Left colon (tissue), 2 donors: Measurements from ENCODE around the gene GFRA1. TPM values are rescaled to one million over a fixed set of nuclear protein-coding genes. Genes with fewer than 3 reads are reported as not detected.
"Not testable (repeated sequence)": the region's sequence is repeated elsewhere in the genome, so short reads cannot be mapped to it uniquely, and the experiment has no call there.

Source experiments
- ATAC-seq: fragments of 200-7000 bp; cut with Tn5 transposase; one replicate; pipeline ENCODE4 v1.9.1; 2020; ENCODE audit warnings: mild to moderate bottlenecking, moderate library complexity
- DNase-seq, 2 donors: peaks; one replicate each; pipeline ENCODE4 v3.0.0-alpha.2; 2020
- intact Hi-C, 2 donors: fragments of 100-400 bp; cut with DNase I in 1 of 2; cut with micrococcal nuclease in 1 of 2; formaldehyde crosslinking; loops; one replicate each; pipeline versions ENCODE4 v1.11.2 to v1.14.0; 2022; cut with DNase I, micrococcal nuclease
- total RNA-seq, 2 donors: library from RNA; stranded (reverse); fragmentation: NEBNext Ultra II Directional; extraction: Animal tissue kit (Norgen Biotek cat#: 25700); gene quantifications; one replicate each; pipeline ENCODE4 v1.2.1, GENCODE V29; 2021
- donor health status: DM: no; HTN: no; CAD: no.
- donor health status: DM: yes; HTN: yes; CAD: no.

The GFRA1 gene
- total RNA-seq, 2 donors from 2014 or later, result 2.6 to 5.1 TPM

DNA sequence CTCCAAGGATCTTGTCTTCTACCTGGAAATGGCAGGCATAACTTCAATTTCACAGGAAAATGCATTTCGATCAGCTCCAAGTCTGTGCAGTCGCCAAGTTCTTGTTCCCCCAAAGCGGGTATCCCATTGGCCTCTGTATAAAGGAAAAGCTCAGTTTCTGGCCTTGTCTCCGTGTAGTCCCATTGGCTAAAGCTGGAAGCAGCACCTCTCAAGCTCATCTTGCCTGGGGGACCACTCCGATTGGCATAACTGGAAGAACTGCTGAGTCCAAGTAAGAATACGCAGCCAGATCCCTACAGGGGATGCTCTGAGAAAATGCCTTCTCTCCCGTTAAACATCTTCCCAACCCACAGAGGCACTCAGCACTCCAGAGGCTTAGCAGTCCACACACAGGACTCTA, 205.2 kb downstream of the GFRA1 start:
- intact Hi-C loops, result no loop called here
- DNase-seq (no peak), ATAC-seq (no peak)

DNA sequence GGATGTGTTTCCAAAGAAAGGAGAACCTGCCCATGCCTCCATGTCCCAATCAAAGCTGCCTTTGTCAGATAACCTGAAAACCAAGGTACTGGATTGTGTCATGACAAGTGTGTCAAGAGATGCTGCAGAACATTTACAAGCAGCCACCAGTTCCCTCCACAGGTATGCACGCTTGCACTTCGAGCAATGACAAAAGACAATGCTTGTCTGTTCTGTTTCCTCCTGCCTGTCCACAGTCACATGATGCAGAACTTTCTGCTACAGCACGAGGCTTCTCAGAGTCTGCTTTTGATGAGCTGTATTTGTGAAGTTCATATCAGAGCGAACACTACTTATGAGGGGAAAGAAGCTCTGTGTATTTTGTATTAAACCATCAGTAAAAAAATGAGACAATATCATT, 209.9 kb downstream of the GFRA1 start:
- intact Hi-C loops, result no loop called here
- DNase-seq (no peak), ATAC-seq (no peak)

DNA sequence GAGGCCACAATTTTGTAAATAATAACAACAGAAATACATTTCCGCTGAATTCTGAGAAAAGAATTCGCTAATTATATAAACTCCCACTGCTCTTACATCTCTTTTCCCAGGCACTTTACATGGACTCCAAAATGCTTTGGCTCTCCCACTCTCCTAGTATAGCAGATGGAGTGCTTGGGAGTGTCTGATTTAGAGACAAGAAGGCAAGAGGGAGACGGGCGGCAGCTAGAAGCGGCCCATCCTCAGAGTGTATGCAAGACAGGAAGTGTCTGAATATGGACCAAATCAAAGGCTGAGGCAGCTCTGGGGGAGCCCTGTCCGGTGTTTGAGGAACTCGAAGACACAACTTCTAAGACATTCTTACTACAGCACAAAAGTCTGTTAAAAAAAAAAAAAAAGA, 212.1 kb downstream of the GFRA1 start:
- intact Hi-C loops, result no loop called here
- ATAC-seq (no peak), DNase-seq (no peak)

DNA sequence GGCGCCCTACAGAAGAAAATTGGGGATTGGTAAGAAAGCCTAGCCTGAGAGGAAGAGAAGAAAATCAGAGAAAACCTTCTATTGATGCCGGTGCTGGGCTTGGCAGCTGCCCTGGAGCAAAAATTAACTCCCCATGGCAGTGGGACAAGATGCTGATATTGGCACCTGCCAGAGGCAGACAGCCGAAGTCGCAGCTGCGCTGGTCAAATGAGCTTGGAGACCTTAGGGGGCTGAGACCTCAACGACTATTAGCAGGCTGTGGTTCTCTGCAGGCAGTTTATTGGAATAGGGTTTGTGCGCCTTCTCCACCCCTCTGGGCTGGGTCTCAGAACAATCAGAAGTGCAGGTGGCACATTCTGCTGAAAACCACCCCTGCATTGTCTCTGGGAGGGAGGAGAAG, 213.7 kb downstream of the GFRA1 start:
- DNase-seq (no peak), ATAC-seq (no peak)
- intact Hi-C loops, result no loop called here

DNA sequence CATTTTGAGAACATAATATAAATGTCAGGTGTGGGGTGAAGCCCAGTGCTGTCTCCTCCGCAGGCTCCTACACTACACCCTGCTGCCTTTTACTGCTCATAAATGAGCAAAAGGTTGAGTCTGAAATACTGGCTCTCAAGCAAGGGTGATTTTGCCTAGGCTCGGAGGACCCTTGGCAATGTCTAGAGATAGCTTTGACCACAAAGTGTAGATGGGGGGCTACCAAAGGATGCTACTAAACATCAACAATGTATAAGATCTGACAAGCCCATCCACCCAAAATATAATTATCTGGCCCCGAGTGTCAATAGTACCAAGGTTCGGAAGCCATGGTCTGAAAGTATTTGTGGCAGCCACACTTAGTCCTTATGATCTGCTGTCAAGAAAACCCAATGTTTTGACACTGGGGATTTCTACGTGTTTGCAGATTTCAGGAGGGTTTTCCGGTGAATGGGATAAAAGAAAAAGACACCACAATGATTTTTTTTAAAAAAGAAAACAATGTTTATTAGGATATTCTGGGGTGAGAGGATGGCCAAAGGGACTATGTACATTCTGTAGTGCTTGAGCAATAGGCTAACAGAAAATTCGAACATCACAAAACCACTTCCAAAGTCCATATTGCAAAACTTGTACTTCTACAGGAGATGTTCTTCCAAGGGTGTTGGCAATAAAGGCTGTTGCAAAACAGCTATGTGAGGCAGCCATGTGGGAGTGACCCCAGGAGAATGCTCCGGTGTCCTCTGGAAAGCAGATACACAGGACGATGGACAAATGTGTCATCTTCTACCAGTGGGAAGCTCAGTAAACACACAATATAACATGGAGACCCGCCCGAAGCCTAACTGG, 216.3 kb downstream of the GFRA1 start:
- intact Hi-C loops, result no loop called here
- no peak for ATAC-seq
- DNase-seq, result no peak

DNA sequence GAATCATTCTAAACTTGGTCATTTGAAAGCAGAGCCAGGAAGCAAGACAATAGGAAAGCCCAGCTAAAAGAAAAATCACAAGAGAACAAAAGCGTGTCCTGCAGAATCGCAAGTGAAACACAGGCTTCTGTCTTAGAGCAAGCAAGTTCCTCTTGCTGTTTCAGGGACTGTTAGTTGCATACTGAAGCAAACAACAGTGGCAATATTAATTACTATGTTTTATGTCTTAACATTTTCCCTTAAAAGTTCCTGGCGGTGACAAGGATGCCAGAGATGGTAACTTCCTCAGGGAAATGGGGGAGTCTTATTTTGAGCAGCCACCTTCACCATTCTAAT, 217.1 kb downstream of the GFRA1 start:
- DNase-seq (no peak), ATAC-seq (no peak)
- intact Hi-C loops, result no loop called here

DNA sequence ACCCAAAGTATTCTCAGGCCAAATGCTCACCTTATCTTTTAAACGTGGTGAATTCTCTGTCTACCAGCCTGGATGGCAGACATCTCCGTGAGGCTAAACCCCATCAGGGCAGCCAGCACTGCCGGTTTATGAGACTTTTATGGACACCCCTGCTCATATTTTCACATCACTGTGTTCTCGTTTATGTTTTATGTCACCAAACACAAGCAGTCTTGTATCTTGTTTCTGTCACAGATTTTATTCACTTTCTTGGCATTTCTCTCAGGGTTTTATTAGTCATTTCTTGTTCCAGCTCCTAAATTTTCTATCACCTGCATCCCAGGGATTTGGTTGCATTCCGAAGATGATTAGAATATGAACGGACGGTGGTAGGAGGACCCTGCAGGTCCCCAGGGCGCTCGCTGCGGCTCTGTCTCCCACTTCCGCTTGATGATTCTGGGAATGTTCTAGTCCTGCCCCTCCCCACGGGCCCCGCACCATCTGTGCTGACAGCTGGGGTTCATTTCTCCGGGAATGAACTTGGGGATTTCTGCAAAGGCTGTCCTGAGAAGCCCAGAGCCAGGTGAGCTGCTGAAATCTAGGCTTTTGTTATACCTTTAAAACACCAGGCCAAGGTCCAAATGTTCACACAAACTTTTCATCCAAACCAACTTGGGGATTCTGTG, 217.6 kb downstream of the GFRA1 start:
- intact Hi-C loops, result no loop called here
- DNase-seq (no peak), ATAC-seq (no peak)

DNA sequence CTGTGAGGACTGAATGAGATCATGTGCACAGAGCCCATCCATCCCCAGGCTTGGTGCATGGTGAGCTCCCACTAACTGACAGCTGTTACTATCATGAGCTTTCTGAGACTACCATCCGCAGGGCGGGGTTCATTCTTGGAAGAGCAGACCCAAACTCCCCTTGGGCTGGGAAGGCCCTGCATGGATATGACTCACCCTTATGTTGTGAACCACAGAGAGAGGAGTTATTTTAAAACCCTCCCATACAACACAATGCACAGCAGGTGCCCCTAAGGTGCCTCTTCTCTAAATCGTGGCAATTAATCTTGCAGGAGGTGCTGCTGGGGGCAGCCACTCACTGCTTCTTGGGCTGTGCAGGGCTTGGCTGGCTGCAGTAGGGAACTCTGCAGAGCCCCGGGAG, 219.1 kb downstream of the GFRA1 start:
- intact Hi-C loops, result no loop called here
- ATAC-seq (no peak), DNase-seq (no peak)

DNA sequence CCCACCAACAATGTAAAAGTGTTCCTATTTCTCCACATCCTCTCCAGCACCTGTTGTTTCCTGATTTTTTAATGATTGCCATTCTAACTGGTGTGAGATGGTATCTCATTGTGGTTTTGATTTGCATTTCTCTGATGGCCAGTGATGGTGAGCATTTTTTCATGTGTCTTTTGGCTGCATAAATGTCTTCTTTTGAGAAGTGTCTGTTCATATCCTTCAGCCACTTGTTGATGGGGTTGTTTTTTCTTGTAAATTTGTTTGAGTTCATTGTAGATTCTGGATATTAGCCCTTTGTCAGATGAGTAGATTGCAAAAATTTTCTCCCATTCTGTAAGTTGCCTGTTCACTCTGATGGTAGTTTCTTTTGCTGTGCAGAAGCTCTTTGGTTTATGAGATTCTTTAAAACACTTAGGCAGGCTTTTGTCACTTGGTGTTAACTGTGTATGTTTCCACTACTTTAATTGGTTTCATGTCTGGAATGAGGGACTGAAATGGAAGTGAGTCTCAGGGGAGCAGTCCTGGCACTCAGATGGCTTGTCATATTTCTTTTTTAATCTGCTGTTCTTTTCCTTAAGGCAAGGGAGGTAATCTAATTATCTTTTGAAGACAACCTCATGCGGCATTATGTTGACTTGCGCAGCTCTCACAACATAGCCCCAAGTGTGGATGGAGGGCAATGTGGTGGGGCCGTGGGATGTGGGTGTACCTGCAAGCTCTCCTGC, 219.8 kb downstream of the GFRA1 start:
- intact Hi-C loops, DNase-seq, ATAC-seq: not testable (repeated sequence)

DNA sequence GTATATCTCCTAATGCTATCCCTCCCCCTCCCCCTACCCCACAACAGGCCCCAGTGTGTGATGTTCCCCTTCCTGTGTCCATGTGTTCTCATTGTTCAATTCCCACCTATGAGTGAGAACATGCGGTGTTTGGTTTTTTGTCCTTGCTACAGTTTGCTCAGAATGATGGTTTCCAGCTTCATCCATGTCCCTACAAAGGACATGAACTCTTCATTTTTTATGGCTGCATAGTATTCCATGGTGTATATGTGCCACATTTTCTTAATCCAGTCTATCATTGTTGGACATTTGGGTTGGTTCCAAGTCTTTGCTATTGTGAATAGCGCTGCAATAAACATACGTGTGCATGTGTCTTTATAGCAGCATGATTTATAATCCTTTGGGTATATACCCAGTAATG, 220.5 kb downstream of the GFRA1 start:
- intact Hi-C loops, DNase-seq, ATAC-seq: not testable (repeated sequence)

DNA sequence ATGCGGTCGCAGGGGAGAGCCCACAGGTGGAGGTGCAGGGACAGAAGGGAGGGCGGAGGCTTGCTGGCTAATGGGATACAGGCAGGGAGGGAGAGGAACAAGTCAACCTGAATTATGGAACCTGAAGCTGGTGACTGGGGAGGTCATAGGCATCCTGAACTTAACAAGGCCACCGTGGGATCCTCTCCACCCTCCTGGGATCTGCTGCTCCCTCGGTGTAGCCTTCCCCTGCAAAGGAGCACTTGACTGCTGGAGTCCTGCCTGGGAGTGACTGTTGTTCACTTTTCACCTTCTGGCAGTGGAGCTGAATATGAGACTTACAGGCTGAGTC, 223.1 kb downstream of the GFRA1 start:
- intact Hi-C loops, result no loop called here
- ATAC-seq (no peak), DNase-seq (no peak)

DNA sequence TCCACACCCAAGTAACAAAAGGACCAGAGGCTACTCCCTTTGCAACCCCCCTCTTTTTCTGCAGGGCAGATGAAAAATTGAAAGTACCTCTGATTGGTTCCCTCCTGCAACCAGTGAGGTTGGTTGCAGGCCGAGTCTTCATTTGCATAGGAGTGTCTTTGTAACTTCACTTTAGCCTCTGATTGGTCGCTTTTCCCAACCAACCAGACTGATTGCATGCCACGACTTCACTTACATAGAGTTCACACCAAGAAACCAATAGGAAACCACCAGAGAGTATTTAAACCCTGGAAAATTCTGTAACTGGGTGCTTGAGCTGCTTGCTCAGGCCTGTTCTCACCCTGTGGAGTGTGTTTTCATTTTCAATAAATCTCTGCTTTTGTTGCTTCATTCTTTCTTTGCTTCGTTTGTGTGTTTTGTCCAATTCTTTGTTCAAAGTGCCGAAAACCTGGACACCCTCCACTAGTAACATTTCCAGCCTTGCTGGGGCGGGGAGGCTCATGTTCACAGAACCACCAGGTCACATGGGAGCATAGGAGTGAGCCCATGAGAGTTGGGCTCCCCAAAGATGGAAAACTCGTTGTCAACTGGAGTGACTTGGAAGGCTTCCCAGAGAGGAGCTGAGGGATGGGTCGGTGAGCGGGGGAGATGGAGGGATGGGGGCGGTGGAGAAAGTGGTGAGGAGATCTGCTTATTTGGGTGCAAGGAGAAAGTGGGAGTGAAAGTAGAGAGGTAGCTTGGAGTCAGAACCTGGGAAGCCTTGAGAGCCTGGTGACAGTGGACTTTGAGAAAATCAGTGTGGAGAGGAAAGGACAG, 223.6 kb downstream of the GFRA1 start:
- intact Hi-C loops, result no loop called here
- DNase-seq (no peak), ATAC-seq (no peak)

DNA sequence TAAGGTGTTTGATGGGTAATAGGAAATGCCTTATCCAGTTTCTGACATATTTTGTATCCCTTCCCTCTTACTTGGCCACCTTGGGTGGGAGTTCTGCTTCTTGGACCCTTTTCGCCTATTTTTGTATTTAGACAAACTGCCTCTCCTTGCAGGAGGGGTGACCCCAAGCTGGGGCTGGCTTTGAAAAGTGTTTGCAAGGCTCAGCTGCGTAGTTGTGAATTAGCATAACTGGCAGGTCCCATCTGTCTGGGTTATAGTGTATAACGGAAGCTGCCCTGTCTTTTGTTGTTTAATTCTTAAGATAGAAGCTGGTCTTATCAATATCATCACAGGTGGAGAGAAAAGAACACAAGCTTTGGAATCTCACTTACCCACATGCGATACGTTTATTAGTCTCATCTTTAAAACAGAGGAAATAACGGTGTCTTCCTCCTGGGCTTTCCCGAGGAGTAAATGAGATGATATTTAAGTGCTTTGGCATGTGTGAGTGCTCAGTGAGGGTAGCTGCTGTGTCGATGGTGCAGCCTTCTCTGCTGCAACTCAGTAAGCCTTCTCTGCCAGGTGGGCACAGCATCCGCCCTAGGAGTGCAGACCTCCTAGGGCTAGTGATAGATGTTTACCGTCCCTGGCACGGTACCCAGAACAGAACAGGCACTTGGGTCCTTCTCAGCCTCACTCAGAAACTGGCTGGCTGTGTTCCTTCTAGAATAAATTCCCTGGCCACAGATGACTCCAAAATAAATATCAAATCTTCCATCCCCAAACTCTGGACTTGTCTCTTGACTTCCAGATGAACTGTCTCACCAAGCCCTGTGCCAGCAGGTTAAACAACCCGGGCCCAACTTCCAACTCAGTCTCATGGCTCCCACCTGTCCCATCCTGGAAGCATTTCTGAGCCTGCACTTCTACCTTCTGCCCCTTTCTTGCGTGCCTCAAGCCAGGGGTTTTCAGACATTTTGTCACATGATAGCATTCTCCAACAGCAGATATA, 227.3 kb downstream of the GFRA1 start:
- ATAC-seq, result no peak
- intact Hi-C loops, result no loop called here
- no peak for DNase-seq

DNA sequence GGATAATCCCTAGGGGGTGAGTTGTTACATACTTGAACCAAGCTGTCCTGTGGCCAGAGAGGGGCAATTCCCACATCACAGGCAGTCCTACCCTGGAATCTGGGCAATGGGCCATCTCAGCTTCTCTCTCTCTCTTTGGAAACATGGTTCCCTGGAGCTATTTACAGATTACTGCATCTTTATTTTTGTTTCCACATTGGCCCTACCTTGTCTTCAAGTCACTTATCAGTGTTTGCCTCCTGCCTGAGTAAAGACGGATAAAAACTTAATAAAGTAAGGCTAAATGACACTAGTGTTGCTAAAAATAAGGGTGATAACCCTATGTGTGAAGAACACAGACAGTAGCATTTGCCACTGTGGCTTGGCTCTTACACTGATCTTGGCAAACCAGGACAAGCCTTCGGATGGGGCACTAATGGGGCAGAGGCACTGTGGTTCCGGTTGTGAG, 228.2 kb downstream of the GFRA1 start:
- intact Hi-C loops, result no loop called here
- DNase-seq (no peak), ATAC-seq (no peak)

DNA sequence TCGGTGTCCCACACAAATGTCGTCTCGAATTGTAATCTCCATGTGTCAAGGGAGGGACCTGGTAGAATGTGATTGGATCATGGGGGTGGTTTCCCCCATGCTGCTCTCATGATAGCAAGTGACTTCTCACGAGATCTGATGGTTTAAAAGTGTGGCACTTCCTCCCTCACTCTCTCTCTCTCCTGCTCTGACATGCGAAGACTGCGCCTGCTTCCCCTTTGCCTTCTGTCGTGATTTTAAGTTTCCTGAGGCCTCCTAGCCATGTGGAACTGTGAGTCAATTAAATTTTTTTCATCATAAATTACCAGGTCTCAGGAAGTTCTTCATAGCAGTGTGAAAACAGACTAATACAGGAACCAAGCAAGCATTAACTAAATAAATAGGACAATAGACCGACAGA, 229.1 kb downstream of the GFRA1 start:
- intact Hi-C loops, result no loop called here
- DNase-seq (no peak), ATAC-seq (no peak)

DNA sequence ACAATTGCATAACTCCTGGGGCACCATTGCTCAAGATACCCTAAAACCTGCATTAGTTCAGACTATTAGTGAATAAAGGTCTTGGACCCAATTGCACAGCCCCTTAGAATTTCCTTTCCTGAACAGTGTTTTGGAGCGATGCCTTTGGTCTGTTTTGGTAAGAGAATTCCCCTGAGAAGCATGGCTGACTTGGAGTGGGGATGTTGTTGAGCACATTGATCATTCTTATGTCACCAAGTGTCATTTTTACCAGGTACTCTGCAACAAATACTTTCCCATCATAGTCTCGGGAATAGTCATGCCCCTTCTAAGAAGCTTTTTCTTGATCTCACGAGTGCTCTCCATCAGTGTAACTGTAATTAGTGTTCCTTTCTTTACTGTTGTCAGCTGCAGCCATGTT, 229.7 kb downstream of the GFRA1 start:
- intact Hi-C loops, result no loop called here
- no peak for DNase-seq
- ATAC-seq, result no peak

DNA sequence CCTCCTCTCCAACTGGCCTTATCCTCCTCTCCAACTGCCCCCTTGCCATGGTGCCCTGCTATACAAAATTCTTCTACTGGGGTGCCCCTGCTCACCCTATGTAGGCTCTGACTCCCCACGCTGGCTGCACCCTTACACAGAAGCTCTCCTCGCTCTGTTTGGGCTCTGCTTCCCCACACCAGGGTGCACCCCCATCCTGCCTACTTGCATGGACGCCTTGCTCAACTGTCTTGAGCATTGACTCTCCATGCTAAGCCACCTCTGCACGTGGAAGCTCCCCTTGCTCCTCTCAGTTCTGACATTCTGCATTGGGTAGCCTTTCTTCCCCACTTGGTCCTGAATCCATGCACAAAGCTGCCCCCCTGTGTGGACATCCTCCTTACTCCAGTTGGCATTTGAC, 231.1 kb downstream of the GFRA1 start:
- intact Hi-C loops, result no loop called here
- no peak for ATAC-seq
- no peak for DNase-seq

DNA sequence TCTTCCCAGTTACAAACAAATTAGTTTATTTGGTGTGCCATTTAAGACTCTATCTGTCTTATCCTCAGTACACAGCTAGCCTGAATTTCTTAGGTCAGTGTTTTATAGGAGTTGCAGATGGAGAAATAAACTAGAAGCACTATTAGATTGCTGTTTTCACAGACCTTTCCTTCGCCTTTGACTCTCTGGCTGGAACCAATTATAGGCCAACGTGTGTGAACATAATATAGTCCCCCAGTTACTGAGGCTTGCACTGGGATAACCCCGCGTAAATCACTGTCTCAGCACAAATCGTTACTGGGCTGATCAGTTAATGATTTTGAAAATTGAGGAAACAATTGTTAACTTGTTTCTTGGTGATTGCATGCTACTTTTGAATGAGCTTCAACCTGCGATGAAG, 233.4 kb downstream of the GFRA1 start:
- ATAC-seq, result no peak
- intact Hi-C loops, result no loop called here
- no peak for DNase-seq
